Suppressor macrophage treated with lipopolysaccharide for 1 hour (primary cell): Measurements from ENCODE around the gene MED7.

Source experiments
- DNase-seq, 3 donors: peaks; one replicate each; pipeline ENCODE4 v3.0.0-alpha.2; 2020 to 2022

MED7 gene

DNA sequence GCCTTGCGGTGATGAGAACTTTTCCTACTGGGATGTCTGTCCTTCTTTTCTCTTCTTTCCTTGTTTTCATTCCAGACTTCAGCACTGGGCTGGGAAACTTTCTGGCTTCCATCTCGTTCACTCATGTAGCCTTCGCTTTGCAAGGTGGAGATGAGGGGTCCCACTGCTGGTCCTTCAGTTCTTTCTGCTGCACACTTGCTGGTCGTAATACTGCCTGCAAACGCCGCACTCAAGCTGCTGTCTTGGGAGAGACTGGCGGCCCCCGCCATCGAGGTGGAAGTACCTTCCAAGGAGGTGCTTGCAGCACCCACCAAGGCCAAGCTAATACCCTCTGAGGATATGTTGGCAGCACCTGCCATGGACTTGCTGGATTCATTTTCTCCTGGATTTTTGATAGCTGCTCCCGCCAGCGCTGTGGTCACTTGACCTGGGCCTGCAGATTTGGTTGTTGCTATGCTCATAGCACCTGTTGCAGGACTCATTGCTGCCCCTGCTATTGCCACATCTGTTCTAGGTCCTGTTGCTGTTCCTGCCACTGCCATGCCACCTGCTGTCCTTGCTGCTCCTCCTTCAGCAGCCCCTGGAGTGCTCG lies 20.4 kb upstream of the MED7 start:
- DNase-seq, result no peak

DNA sequence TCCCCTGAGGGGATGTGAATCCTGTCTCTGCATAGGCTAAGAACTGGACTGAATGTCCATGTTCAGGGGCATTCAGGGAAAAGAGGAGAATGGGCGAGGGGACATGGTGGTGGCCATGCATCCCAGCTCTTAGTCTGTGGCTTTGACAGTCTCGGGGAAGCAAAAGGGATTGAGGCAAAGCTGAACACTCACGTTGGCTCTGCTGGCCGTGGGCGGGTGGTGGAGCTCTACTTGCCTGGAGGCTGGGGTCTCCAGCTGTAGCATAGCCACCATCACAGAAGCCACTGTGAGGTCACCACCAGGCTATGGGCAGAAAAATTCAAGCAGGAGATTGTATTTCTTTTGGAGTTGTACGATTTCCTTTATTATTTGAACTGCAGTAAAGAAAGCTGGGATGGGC lies 19.3 kb upstream of the MED7 start:
- DNase-seq, result no peak

DNA sequence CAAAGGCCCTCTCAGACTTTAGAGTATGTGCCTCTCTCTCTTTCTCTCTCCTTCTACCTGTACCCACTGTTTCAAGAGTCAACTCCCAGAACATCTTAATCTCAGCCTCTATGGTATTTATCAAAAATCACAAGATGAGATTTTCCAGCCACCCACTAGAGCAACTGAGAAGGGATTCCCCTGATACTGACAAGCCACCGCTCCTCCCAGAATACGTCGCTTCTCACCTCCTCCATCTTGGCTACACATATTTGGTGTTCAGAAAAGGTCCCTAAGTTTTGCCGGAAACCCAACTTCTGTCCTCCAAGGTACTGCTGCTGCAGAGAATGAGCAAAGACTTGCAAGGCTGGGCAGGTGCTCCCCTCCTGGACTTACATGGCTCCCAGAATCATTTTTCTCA lies 17.3 kb upstream of the MED7 start:
- no peak for DNase-seq

DNA sequence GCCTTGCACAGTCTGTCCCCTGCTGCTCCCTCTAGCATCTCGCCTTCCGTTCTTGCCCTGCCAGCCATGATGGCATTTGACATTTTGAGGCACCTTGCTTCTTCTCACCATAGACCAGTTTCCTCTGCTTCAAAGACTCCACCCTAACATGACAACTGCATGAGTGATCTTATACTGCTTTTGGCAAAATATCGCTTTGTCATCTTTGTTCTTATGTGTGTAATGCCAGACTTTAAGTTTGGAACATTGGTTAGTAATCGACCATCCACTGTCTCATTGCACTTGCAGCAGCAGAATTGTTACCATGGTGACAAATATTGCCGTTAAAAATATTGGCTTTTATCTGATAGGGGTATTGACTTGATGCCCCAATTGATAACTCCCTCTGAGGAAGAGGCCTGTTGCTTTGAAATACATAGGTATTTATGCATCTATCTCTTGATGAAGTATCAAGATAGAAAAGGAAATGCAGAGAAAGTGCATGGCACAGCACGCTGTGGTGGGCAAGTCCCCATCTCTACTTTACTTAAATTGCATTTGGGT lies 16.6 kb upstream of the MED7 start:
- no peak for DNase-seq

DNA sequence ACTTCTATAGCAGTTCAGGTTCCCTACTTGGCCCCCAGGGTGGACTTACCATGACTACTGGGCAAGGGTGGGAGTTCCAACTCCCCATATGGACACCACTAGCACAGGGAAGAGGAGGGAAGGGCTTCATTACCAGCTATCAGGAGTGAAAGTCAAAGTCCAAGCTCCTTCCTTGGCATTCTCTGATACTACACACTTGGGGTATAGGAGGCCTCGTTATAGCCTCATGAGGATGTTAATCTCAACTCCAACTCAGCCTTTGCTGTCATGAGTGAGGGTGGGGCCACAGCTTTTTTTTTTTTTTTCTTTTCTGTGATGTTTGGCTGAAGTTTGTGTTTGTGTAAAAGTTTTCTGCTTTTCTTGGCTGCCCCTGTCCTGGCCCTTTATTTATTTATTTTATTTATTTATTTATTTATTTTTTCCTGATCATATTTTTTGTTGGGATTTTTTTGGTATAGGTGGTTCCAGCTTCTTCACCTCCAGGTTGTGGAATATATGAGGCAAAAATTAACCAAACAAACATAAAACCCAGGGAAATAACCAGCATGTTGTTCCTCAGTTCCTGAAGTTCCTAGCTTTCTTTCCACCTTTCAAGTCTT lies 14.7 kb upstream of the MED7 start:
- DNase-seq, result no peak

GRCh38 chr5:157155297-157155696 lies 12.6 kb upstream of the MED7 start:
- DNase-seq, result no peak

GRCh38 chr5:157150995-157151394 lies 8.3 kb upstream of the MED7 start:
- DNase-seq, result no peak

DNA sequence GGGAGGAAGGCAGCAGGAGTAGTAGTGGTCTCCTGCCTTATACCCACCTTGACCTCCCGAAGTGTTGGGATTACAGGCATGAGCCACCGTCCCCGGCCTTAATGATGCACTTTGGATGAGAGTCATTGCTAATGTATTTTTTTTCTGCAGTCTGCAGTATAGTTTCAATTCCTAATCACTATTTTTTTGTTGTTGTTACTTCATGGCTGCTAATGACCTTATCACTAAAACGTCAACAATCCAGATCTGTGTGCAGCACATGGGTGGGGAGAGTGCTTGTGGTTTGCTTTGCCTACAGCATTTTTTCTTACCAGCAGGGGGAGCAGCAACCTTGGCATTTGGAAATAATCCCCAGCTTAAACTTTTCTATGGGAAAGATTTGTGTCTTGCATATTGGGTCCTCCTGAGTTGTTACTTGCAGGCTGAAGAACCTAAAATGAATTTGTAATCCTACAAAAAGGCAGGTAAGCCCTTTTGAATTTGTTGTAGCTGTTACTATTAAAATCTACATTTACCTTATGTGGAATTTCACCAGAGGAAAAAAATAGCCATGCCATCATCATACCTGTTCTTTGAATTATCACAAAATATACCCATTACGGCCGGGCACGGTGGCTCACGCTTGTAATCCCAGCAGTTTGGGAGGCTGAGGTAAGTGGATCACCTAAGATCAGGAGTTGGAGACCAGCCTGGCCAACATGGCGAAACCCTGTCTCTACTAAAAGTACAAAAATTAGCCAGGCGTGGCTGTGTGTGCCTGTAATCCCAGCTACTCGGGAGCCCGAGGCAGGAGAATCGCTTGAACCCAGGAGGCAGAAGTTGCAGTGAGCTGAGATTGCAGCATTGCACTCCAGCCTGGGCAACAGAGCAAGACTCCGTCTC lies 6.3 kb upstream of the MED7 start:
- peak; percentile 75 to 87 (median 85) for DNase-seq

DNA sequence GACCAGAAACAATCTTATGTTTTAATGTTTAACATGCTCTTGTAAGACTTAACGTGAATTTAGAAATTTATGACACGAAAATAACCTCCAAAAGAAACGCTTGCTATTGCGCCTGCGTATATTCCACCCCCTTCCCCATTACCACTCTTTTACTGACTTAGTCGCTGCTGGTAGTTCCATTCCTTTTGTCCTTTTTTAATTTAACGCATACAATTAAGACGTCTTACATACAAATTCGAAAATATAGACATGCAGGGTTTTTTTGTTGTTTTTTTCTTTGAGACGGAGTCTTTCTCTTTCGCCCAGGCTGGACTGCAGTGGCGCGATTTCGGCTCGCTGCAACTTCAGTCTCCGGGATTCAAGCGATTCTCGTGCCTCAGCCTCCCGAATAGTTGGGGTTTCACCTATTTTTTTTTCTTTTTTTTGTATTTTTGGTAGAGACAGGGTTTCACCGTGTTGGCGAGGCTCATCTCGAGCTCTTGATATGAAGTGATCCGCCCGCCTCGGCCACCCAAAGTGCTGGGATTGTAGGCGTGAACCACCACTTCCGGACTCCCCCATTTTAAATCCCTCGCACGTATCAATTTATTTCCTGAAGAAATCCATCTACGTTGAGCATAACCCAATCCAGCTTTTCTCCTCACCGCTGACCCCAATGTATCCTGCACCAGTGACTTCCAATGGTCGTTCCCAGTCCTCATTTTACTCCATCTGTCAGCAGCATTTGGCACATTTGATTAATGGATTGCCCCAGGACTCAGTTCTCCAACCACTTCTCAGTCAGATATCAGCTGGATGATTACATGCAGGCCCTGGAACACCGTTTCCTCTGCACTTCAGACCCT lies 684 bp upstream of the MED7 start:
- DNase-seq, result peak in 1 of 3 donors; percentile 30

DNA sequence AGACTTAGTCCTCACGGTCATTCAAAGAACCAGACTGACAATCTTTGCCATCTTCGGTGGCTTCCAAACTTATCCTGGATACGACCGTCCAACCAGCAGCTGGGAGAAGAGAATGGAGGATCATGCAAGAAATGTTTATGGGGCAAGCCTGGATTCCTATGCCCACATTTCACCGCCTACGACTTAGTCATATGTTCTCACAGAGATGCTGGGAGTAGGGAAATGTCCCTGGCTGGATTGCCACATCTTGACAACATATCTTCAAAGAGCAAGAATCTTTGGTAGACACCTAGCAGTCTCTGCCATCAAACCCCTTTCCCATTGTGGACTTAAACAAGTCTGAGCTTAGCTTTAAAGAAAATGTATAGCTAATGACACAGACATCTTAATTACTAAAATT lies 5.0 kb downstream of the MED7 start:
- DNase-seq, result peak; percentile 62 to 68 (median 63)

- DNase-seq, result no peak
These were observed 10.4 kb downstream of the MED7 start for GRCh38 chr5:157132281-157132612.

GRCh38 chr5:157130925-157131324 lies 11.7 kb downstream of the MED7 start:
- peak; percentile 31 to 56 (median 42) for DNase-seq

GRCh38 chr5:157121709-157122108 lies 21.0 kb downstream of the MED7 start:
- DNase-seq, result no peak

DNA sequence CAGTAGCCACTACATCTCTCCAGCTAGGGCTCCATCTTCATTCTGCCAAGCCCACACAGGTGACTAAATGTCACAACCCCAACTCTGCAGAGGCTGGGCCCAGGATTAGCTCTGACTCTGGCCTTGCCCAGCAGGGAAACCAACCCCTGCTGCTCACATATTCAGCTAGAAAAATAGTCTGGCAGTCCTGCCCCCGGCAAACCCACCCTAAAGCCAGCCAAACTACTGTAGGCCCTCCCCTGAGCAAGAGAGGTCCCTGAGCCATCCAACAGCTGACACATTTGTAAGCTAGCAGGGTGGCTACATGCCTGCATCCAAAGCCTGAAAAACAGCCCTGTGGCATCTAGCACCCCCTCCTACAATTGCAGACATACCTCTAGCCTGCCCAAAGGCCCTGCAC lies 22.6 kb downstream of the MED7 start:
- DNase-seq, result no peak

DNA sequence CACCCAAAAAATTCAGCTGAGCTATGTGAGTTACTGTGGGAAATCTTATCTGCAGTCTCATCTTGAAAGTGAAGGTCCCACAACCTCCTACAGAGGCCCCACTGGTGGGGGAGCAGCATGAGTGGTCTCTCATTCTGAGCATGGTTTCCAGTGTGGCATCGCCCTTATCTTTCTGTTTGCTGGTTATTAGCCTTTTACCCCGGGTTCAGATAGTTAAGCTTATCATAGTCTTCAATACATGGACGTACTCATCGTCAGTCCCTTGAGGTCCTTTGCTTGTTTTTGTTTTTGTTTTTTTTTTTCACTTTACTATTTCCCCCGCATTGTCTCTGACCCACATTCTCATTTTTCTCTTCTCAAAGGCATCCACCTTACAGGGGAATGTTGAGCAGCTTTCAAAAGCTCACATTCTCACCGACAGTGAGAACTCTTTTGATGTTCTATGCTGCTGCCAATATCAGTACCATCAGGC lies 26.1 kb downstream of the MED7 start:
- DNase-seq, result no peak

- DNase-seq, result no peak
These were observed 27.2 kb downstream of the MED7 start for GRCh38 chr5:157115502-157115901.

DNA sequence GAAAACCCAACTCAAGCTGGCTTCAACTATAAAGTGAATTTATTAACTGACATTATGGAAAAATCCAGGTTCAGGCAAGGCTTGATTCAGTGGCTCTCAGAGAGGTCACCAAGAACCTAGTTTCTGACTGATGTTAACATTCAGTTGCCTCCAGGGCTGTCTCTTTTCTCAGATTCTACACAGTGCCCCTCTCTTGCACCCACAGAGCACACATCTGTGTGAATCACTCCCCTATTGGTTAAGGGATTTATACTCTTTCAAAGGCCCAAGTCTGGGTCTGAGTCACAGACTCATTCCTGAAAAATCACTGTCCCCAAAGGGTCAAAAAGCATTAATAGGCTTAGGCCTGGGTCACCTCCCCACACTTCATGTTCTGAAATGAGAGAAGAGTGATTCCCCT lies 27.7 kb downstream of the MED7 start:
- DNase-seq, result no peak

GRCh38 chr5:157113002-157113401 lies 29.7 kb downstream of the MED7 start:
- peak; percentile 55 to 81 (median 60) for DNase-seq

DNA sequence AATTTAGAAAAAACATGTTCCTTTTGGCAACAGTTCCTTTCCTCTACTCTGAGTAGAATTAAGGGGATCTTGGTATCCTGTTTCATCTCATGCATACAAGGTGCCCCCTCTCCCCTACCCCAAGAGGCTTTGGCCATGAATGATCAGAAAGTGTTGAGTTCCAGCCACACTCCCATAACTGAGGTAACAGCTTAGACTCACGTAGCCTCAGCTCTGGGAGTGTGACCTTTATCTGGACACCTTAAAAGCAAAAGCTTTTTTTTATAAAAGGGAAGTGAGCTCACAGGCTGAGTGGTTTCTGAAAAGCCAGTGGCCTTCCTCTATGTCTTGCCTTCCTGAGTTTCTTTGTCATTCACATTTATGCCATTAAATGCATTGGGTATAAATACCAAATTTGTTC lies 32.9 kb downstream of the MED7 start:
- peak; percentile 62 to 76 (median 62) for DNase-seq

DNA sequence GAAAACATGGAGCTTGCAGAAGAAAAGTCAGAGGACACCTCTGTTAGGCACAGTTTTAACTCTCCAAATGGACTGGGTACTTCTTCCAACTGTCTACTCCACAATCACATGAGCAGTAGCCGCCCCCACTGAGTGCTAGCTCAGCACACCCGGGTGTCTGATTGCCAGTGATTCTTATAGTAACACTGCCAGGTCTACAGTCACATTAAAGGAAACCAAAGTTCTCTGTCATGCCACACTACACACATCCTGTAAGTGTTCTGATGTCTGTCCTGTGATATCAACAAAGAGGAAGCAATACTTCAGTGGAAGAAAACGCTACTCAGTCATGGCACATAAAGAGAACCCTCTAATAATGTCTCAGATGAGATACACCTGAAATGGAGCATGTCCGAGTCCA lies 33.7 kb downstream of the MED7 start, which contains the start of gene HAVCR2:
Gene HAVCR2 (minus strand): TSS at position 69 of the 400 bp plus-strand sequence. CDS start 61 bp downstream, at position 8.
- peak; percentile 60 to 73 (median 62) for DNase-seq

- peak; percentile 46 to 60 (median 56) for DNase-seq
These were observed 35.2 kb downstream of the MED7 start for GRCh38 chr5:157107508-157107907.

- DNase-seq, result peak; percentile 82 to 87 (median 83)
These were observed 35.8 kb downstream of the MED7 start for GRCh38 chr5:157106630-157107461.
